ENCODE data around the gene OPCML.

The OPCML gene

GRCh38 chr11:132453406-132453805 is 1078.9 kb downstream of the OPCML start:
- no peak overlapping the region for H3K4me3 ChIP-seq (ENCODE audit: low read length, poor library complexity, severe bottlenecking)
- H3K9me3 ChIP-seq (ENCODE audit: insufficient read depth, low read depth, low read length): no peaks in the 10 kb centered on the region; the same call in 1 of the 2 replicates
- H3K4me2 ChIP-seq (ENCODE audit: low read depth, low read length, poor library complexity, severe bottlenecking): no peak overlapping the region
- no peaks in the 10 kb centered on the region for H3K36me3 ChIP-seq (ENCODE audit: insufficient read depth, low read length)
- H3K27me3 ChIP-seq (ENCODE audit: insufficient read depth, low read length, poor library complexity, severe bottlenecking): no peaks in the 10 kb centered on the region
- no peak overlapping the region for H3K9ac ChIP-seq (ENCODE audit: low read depth, low read length, poor library complexity, severe bottlenecking)
- H3K79me2 ChIP-seq (ENCODE audit: insufficient read depth, low read length): no peaks in the 10 kb centered on the region
- H2AFZ ChIP-seq (ENCODE audit: low read length): no peak overlapping the region
- H4K20me1 ChIP-seq (ENCODE audit: insufficient read depth, low read length, poor library complexity, severe bottlenecking): no peaks in the 10 kb centered on the region
- no peaks in the 10 kb centered on the region for H3F3A ChIP-seq (ENCODE audit: low read depth)
- TF ChIP-seq EZH2phosphoT487 (IDR thresholded peaks at IDR 0.05; ENCODE audit: borderline replicate concordance): no peak
- TF ChIP-seq CTCF (conservative IDR thresholded peaks at IDR 0.05; ENCODE audit: low read length): no peak
- no peaks in the 10 kb centered on the region for H3K9me2 ChIP-seq (replicated peaks; ENCODE audit: low read depth, low read length)
- H3K4me1 ChIP-seq (ENCODE audit: insufficient read depth, low read length, poor library complexity, severe bottlenecking): no peaks in the 10 kb centered on the region

- Histone ChIP-seq H3K9me3 (ENCODE audit: insufficient read depth, low read depth, low read length) (no peaks in the 10 kb centered on the region; the same call in 1 of the 2 replicates), H2AFZ (ENCODE audit: low read length) (no peak overlapping the region), H3K4me2 (ENCODE audit: low read depth, low read length, poor library complexity, severe bottlenecking) (no peak overlapping the region), H3F3A (ENCODE audit: low read depth) (no peaks in the 10 kb centered on the region), H3K9ac (ENCODE audit: low read depth, low read length, poor library complexity, severe bottlenecking) (no peak overlapping the region), H3K4me3 (ENCODE audit: low read length, poor library complexity, severe bottlenecking) (no peak overlapping the region), H3K27me3 (ENCODE audit: insufficient read depth, low read length, poor library complexity, severe bottlenecking) (no peaks in the 10 kb centered on the region), H4K20me1 (ENCODE audit: insufficient read depth, low read length, poor library complexity, severe bottlenecking) (no peaks in the 10 kb centered on the region), H3K36me3 (ENCODE audit: insufficient read depth, low read length) (no peaks in the 10 kb centered on the region), H3K79me2 (ENCODE audit: insufficient read depth, low read length) (no peaks in the 10 kb centered on the region), H3K4me1 (ENCODE audit: insufficient read depth, low read length, poor library complexity, severe bottlenecking) (no peaks in the 10 kb centered on the region), H3K9me2 (replicated peaks; ENCODE audit: low read depth, low read length) (no peaks in the 10 kb centered on the region)
- TF ChIP-seq CTCF (conservative IDR thresholded peaks at IDR 0.05; ENCODE audit: low read length) (no peak), EZH2phosphoT487 (IDR thresholded peaks at IDR 0.05; ENCODE audit: borderline replicate concordance) (no peak)
These were observed 1079.7 kb downstream of the OPCML start for GRCh38 chr11:132452616-132453015.

- Histone ChIP-seq H3K9me2 (replicated peaks; ENCODE audit: low read depth, low read length) (no peaks in the 10 kb centered on the region), H4K20me1 (ENCODE audit: insufficient read depth, low read length, poor library complexity, severe bottlenecking) (no peaks in the 10 kb centered on the region), H3K36me3 (ENCODE audit: insufficient read depth, low read length) (no peaks in the 10 kb centered on the region), H3K4me3 (ENCODE audit: low read length, poor library complexity, severe bottlenecking) (no peak overlapping the region), H3K4me1 (ENCODE audit: insufficient read depth, low read length, poor library complexity, severe bottlenecking) (no peaks in the 10 kb centered on the region), H3K9ac (ENCODE audit: low read depth, low read length, poor library complexity, severe bottlenecking) (no peak overlapping the region), H3F3A (ENCODE audit: low read depth) (no peaks in the 10 kb centered on the region), H3K9me3 (ENCODE audit: insufficient read depth, low read depth, low read length) (no peaks in the 10 kb centered on the region; the same call in 1 of the 2 replicates), H2AFZ (ENCODE audit: low read length) (no peak overlapping the region), H3K4me2 (ENCODE audit: low read depth, low read length, poor library complexity, severe bottlenecking) (no peak overlapping the region), H3K79me2 (ENCODE audit: insufficient read depth, low read length) (no peaks in the 10 kb centered on the region), H3K27me3 (ENCODE audit: insufficient read depth, low read length, poor library complexity, severe bottlenecking) (no peaks in the 10 kb centered on the region)
- TF ChIP-seq CTCF (conservative IDR thresholded peaks at IDR 0.05; ENCODE audit: low read length): no peak
- no peak for TF ChIP-seq EZH2phosphoT487 (IDR thresholded peaks at IDR 0.05; ENCODE audit: borderline replicate concordance)
These were observed 1080.2 kb downstream of the OPCML start for GRCh38 chr11:132451942-132452601.
